Measurements from ENCODE around the gene LCA5L. TPM values are rescaled to one million over a fixed set of nuclear protein-coding genes. Genes with fewer than 3 reads are reported as not detected.

LCA5L gene
- total and polyA plus RNA-seq, 2 experiments from 2014 or later: 0.37 to 1.8 TPM

DNA sequence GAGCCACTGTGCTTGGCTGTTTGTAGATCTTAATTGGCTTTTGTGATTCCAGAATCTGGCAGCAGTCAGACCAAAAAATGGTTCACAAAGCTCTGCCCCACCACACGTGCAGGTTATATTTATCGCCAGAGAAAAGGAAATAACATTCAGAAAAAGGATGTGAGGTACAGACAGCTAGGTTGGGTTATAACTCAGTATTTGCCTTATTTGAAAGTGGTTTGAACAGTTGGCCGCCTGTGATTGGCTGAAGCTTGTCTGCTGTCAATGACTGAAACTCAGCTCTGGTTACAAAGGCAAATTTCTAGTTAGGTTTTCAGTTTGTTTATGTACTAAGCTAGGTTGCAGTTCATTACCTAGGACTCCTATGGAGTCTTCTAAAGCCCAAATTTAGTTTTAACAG, 15.8 kb upstream of the LCA5L start:
- no peaks in the 10 kb centered on the region for H3K79me2 ChIP-seq
- DNase-seq (ENCODE audit: low spot score): no peak
- H3K4me2 ChIP-seq: no peak overlapping the region
- H3K27ac ChIP-seq: no peak overlapping the region
- no peak overlapping the region for H3K4me3 ChIP-seq
- H3K4me1 ChIP-seq (ENCODE audit: insufficient read depth): no peaks in the 10 kb centered on the region
- no peaks in the 10 kb centered on the region for H3K9me2 ChIP-seq (replicated peaks; ENCODE audit: insufficient read depth)
- H3K36me3 ChIP-seq (replicated peaks; ENCODE audit: insufficient read depth, low read depth): no peaks in the 10 kb centered on the region
- H3K9me3 ChIP-seq (ENCODE audit: low read depth): no peaks in the 10 kb centered on the region
- H4K20me1 ChIP-seq (ENCODE audit: insufficient read depth, poor library complexity, severe bottlenecking): no peaks in the 10 kb centered on the region
- no peaks in the 10 kb centered on the region for H3K27me3 ChIP-seq
- TF ChIP-seq, protein P1, sequence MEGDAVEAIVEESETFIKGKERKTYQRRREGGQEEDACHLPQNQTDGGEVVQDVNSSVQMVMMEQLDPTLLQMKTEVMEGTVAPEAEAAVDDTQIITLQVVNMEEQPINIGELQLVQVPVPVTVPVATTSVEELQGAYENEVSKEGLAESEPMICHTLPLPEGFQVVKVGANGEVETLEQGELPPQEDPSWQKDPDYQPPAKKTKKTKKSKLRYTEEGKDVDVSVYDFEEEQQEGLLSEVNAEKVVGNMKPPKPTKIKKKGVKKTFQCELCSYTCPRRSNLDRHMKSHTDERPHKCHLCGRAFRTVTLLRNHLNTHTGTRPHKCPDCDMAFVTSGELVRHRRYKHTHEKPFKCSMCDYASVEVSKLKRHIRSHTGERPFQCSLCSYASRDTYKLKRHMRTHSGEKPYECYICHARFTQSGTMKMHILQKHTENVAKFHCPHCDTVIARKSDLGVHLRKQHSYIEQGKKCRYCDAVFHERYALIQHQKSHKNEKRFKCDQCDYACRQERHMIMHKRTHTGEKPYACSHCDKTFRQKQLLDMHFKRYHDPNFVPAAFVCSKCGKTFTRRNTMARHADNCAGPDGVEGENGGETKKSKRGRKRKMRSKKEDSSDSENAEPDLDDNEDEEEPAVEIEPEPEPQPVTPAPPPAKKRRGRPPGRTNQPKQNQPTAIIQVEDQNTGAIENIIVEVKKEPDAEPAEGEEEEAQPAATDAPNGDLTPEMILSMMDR (IDR thresholded peaks at IDR 0.05; ENCODE audit: poor library complexity): no peak
- TF ChIP-seq EZH2 (IDR thresholded peaks at IDR 0.05; ENCODE audit: borderline replicate concordance) (no peak), EZH2phosphoT487 (IDR thresholded peaks at IDR 0.05; ENCODE audit: low read depth, severe bottlenecking, unreplicated experiment) (no peak)
- no peak overlapping the region for H2AFZ ChIP-seq
- WGBS (ENCODE audit: low lambda C conversion rate, missing lambda C conversion rate): 89% methylated on average over 3 of the region's 3 CpGs

DNA sequence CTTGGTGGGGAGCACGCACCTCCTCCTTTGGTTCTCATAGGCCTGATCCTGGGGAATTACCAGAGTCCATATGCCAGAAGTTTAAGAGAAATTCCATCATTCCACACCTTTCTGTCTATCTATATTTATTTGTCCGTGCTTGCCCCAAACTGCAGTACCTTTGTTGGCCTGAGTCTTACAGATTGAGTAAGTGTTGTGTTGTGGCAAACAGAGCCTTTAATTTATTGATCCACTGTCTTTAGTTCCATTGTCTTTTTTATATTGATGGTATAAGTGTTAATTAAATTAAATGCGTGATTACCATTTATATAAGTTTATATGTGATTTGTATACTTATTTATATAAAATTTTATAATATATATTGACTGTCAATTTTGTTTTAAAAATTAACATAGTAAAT, 11.1 kb upstream of the LCA5L start:
- no peaks in the 10 kb centered on the region for H3K27me3 ChIP-seq
- no peaks in the 10 kb centered on the region for H3K4me1 ChIP-seq (ENCODE audit: insufficient read depth)
- no peak for DNase-seq (ENCODE audit: low spot score)
- no peaks in the 10 kb centered on the region for H3K79me2 ChIP-seq
- H3K36me3 ChIP-seq (replicated peaks; ENCODE audit: insufficient read depth, low read depth): no peaks in the 10 kb centered on the region
- H3K4me3 ChIP-seq: no peak overlapping the region
- no peaks in the 10 kb centered on the region for H3K9me2 ChIP-seq (replicated peaks; ENCODE audit: insufficient read depth)
- 76% methylated on average over 3 of the region's 3 CpGs for WGBS (ENCODE audit: low lambda C conversion rate, missing lambda C conversion rate)
- no peaks in the 10 kb centered on the region for H3K9me3 ChIP-seq (ENCODE audit: low read depth)
- no peak overlapping the region for H3K27ac ChIP-seq
- TF ChIP-seq EZH2phosphoT487 (IDR thresholded peaks at IDR 0.05; ENCODE audit: low read depth, severe bottlenecking, unreplicated experiment) (no peak), EZH2 (IDR thresholded peaks at IDR 0.05; ENCODE audit: borderline replicate concordance) (no peak)
- TF ChIP-seq, protein P1 (IDR thresholded peaks at IDR 0.05; ENCODE audit: poor library complexity): peak; percentile 4
- no peak overlapping the region for H3K4me2 ChIP-seq
- H2AFZ ChIP-seq: no peak overlapping the region
- H4K20me1 ChIP-seq (ENCODE audit: insufficient read depth, poor library complexity, severe bottlenecking): no peaks in the 10 kb centered on the region

DNA sequence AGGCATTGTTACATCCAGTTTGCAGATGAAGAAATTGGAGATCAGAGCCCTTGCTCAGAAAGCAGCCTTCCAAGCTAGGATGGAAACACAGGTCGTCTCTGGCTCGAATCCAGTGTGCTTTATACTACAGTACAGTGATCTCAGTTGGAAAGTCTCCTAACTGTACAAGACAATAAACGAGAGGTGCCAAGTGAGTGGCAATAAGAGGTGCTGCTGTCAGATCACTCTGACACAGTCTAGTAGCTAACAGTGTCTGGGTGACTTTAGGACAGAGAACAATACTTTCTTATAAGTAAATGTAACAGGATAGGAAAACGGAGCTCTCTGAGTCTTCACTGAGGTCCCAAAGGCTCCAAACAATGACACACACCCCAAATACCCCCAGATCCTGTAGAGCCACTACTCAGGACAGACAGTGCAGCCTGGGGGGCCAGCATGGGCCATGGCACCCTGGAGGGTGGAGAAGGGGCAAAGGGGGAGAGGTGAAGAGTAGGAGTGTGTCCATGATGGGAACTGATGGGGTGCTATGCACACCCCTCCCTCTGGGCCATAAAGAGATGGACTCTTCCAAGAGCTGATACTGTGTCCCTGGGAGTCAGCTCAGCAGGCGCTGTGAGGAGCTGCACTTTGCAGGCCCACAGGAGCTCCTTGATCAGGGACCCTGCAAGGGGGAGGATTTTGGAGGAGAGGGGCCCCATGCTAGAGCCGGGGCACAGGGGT, 9.5 kb upstream of the LCA5L start:
- H3K36me3 ChIP-seq (replicated peaks; ENCODE audit: insufficient read depth, low read depth): no peaks in the 10 kb centered on the region
- H4K20me1 ChIP-seq (ENCODE audit: insufficient read depth, poor library complexity, severe bottlenecking): no peaks in the 10 kb centered on the region
- no peaks in the 10 kb centered on the region for H3K9me3 ChIP-seq (ENCODE audit: low read depth)
- H3K27ac ChIP-seq: no peak overlapping the region
- TF ChIP-seq, protein P1 (IDR thresholded peaks at IDR 0.05; ENCODE audit: poor library complexity): no peak
- TF ChIP-seq EZH2 (IDR thresholded peaks at IDR 0.05; ENCODE audit: borderline replicate concordance) (no peak), EZH2phosphoT487 (IDR thresholded peaks at IDR 0.05; ENCODE audit: low read depth, severe bottlenecking, unreplicated experiment) (no peak)
- H3K79me2 ChIP-seq: no peaks in the 10 kb centered on the region
- H3K4me3 ChIP-seq: no peak overlapping the region
- DNase-seq (ENCODE audit: low spot score): no peak
- H3K27me3 ChIP-seq: no peaks in the 10 kb centered on the region
- no peak overlapping the region for H2AFZ ChIP-seq
- H3K4me1 ChIP-seq (ENCODE audit: insufficient read depth): no peaks in the 10 kb centered on the region
- no peak overlapping the region for H3K4me2 ChIP-seq
- WGBS (ENCODE audit: low lambda C conversion rate, missing lambda C conversion rate): 82% methylated on average over 6 of the region's 6 CpGs
- no peaks in the 10 kb centered on the region for H3K9me2 ChIP-seq (replicated peaks; ENCODE audit: insufficient read depth)

Data from hepatocyte (in vitro differentiated cells).